Stimulated activated CD8-positive, alpha-beta memory T cell treated with anti-CD3 and anti-CD28 coated beads, Interleukin-15, amount 100 ng/mL, for 24 hours (primary cell): ENCODE measurements around the gene TCTN1.

Experiments
- DNase-seq: peaks from one replicate; pipeline ENCODE4 v3.0.0-alpha.2; 2020; ENCODE audit warnings: low read depth

Gene TCTN1

GRCh38 chr12:110680032-110680431 lies 66.1 kb downstream of the TCTN1 start:
- no peak for DNase-seq

GRCh38 chr12:110683888-110684287 lies 70.0 kb downstream of the TCTN1 start:
- DNase-seq: no peak

- DNase-seq: no peak
Observed at GRCh38 chr12:110684312-110684836, 70.4 kb downstream of the TCTN1 start.

GRCh38 chr12:110686294-110686903 lies 72.5 kb downstream of the TCTN1 start:
- no peak for DNase-seq

- DNase-seq: no peak
Observed at GRCh38 chr12:110687396-110688169, 73.7 kb downstream of the TCTN1 start.

- no peak for DNase-seq
Observed at GRCh38 chr12:110688446-110689280, 74.7 kb downstream of the TCTN1 start, which contains the start of gene HVCN1. TSS of gene HVCN1 (minus strand) at chr12:110689115. CDS start at chr12:110683245, 5,870 bp downstream.

GRCh38 chr12:110689281-110690126 lies 75.6 kb downstream of the TCTN1 start:
- DNase-seq: peak; percentile 13

GRCh38 chr12:110690127-110690430 lies 76.2 kb downstream of the TCTN1 start:
- DNase-seq: no peak

GRCh38 chr12:110693731-110694130 lies 79.8 kb downstream of the TCTN1 start:
- no peak for DNase-seq

GRCh38 chr12:110694330-110694901 lies 80.5 kb downstream of the TCTN1 start:
- no peak for DNase-seq

- DNase-seq: no peak
Observed at GRCh38 chr12:110696283-110696682, 82.4 kb downstream of the TCTN1 start.

GRCh38 chr12:110697236-110697635 lies 83.3 kb downstream of the TCTN1 start:
- no peak for DNase-seq

GRCh38 chr12:110698171-110698902 lies 84.4 kb downstream of the TCTN1 start:
- DNase-seq: peak; percentile 37
